GM06990 (cell line): ENCODE measurements around the gene POU2F3.
A peak's percentile ranks its signal among the peaks of the same experiment; 100 is the strongest.

Source experiments
- DNase-seq: peaks from one replicate; pipeline ENCODE4 v3.0.0-alpha.2; 2011; ENCODE audit not compliant: insufficient read length; ENCODE audit errors: extremely low read depth
- H3K27me3 ChIP-seq: replicated peaks from 2 replicates; pipeline ENCODE4 v1.6.0; 2011; ENCODE audit warnings: low read length; ENCODE audit not compliant: control insufficient read depth, insufficient read depth
- H3K36me3 ChIP-seq: 2 replicates; pipeline ENCODE4 v1.5.1; 2011; ENCODE audit warnings: low read length; ENCODE audit not compliant: control insufficient read depth, insufficient read depth
- H3K4me3 ChIP-seq: replicated peaks from 2 replicates; pipeline ENCODE4 v1.5.1; 2011; ENCODE audit warnings: low read depth, mild to moderate bottlenecking, control low read depth, low read length
- CTCF ChIP-seq: IDR thresholded peaks from 2 replicates; pipeline ENCODE4 v1.5.1; 2011; ENCODE audit warnings: low read length, control low read depth, mild to moderate bottlenecking, inconsistent platforms; ENCODE audit not compliant: insufficient read depth, poor library complexity, severe bottlenecking

Gene POU2F3

DNA sequence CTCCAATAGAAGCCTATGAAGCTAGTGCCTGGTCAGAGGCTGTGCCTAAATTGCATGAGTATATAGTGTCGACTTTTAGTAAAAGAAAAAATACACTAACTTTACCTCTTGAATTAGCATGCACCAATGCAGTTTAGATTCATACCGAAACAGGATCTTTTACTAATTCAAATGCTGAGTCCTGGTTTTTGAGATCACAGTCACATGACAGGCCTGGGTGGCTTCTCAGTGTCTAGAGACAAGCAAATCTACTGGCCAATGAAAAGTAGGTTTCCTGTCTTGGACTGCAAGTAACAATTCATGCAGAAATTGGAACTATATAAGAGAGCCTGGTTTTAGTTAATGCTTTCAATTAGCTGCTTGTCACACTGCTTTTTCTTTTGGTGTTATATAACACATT, 103.5 kb downstream of the POU2F3 start:
- no peak overlapping the region for H3K4me3 ChIP-seq

DNA sequence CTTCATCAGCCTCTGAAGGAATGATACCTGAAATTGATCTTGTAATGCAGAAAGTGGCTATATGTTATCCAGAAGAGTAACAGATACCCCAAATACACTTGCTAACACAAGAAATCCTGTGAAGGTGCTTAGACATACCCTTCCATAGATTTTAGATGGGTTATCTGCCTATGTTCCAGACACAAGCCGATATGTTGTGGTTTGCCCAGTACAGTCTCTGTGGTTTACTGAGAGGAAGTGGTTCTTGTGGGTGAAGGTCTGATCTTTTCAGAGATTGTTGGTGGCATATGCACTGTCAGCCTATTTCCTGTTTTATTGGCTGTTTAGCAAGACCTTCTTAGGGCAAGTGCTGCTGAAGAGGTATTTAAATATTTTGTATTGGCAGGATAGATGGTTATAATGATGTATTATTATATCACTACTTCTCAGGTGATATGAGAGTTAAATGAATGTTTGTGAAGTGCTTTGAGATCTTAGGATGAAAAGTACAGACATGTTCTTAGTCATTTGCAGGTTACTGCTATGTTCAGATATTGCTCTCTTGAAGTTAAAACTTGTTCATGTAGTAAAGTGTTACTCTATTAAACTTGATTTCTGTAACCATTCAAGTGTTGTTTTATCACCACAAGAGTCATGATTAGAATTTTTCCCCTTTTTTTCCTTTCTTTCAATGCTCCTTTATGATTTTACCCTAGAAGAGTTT, 104.5 kb downstream of the POU2F3 start:
- Histone ChIP-seq H3K4me3 (no peak overlapping the region), H3K36me3 (no peaks in the 10 kb centered on the region), H3K27me3 (no peaks in the 10 kb centered on the region)
- no peak for TF ChIP-seq CTCF
- peak; percentile 73 for DNase-seq

More for the DNA sequence above, 103.5 kb downstream of the POU2F3 start:
- Histone ChIP-seq H3K27me3 (no peaks in the 10 kb centered on the region), H3K36me3 (no peaks in the 10 kb centered on the region)
- peak; percentile 62 for DNase-seq
- TF ChIP-seq CTCF = no peak

- TF ChIP-seq CTCF = no peak
- no peak for DNase-seq
- no peaks in the 10 kb centered on the region for H3K27me3 ChIP-seq
- H3K36me3 ChIP-seq = no peaks in the 10 kb centered on the region
- no peak overlapping the region for H3K4me3 ChIP-seq
Measured at GRCh38 chr11:120346233-120346632, 106.3 kb downstream of the POU2F3 start.

DNA sequence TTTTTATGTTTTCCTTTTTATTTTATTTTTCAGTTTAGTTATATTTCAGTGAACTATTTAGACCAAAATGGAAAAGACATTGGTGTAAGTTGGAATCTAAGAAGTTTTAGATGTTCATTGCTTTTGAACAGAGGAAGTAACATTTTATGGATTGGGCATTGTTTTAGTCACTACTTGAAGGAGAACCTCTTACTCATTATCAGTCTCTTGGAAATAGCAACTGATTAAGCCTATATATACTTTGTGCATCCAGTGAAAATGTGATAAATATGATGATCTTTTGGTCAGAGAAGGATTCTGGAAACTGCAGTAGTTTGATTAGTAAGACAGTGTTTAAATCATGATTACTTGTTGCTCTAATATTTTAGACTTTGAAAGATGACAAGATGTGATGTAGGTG, 110.7 kb downstream of the POU2F3 start:
- DNase-seq = no peak
- no peak for TF ChIP-seq CTCF
- no peaks in the 10 kb centered on the region for H3K36me3 ChIP-seq
- H3K4me3 ChIP-seq = no peak overlapping the region
- no peaks in the 10 kb centered on the region for H3K27me3 ChIP-seq

GRCh38 chr11:120352405-120352804, 112.5 kb downstream of the POU2F3 start:
- TF ChIP-seq CTCF = no peak
- no peak for DNase-seq
- H3K4me3 ChIP-seq = no peak overlapping the region
- H3K27me3 ChIP-seq = no peaks in the 10 kb centered on the region
- no peaks in the 10 kb centered on the region for H3K36me3 ChIP-seq

- H3K27me3 ChIP-seq = no peaks in the 10 kb centered on the region
- H3K36me3 ChIP-seq = no peaks in the 10 kb centered on the region
- no peak for TF ChIP-seq CTCF
- no peak overlapping the region for H3K4me3 ChIP-seq
- DNase-seq = no peak
Measured at GRCh38 chr11:120354068-120354467, 114.1 kb downstream of the POU2F3 start.
